NCI-H748 treated with DMSO at 0.1 percent for 48 hours (cell line): ENCODE data around the gene F3.

Source experiments
- DNase-seq: peaks from one replicate; lab custom pipeline; 2025; lab: John Stamatoyannopoulos, UW

Gene F3

GRCh38 chr1:94552071-94552586 is 10.6 kb upstream of the F3 start:
- DNase-seq = no peak

- DNase-seq = no peak
Observed at GRCh38 chr1:94551449-94551848, 9.9 kb upstream of the F3 start.

GRCh38 chr1:94550800-94551241 is 9.3 kb upstream of the F3 start:
- no peak for DNase-seq

- no peak for DNase-seq
Observed at GRCh38 chr1:94550396-94550795, 8.8 kb upstream of the F3 start.

- DNase-seq = no peak
Observed at GRCh38 chr1:94549706-94550105, 8.1 kb upstream of the F3 start.

- no peak for DNase-seq
Observed at GRCh38 chr1:94544706-94545490, 3.3 kb upstream of the F3 start.

- no peak for DNase-seq
Observed at GRCh38 chr1:94543893-94544635, 2.5 kb upstream of the F3 start.

GRCh38 chr1:94543001-94543400 is 1.4 kb upstream of the F3 start:
- DNase-seq = no peak

GRCh38 chr1:94542088-94542870 is 720 bp upstream of the F3 start:
- no peak for DNase-seq

GRCh38 chr1:94540440-94541245 is 916 bp downstream of the F3 start:
- no peak for DNase-seq

GRCh38 chr1:94539496-94539895 is 2.1 kb downstream of the F3 start:
- DNase-seq = no peak

- DNase-seq = no peak
Observed at GRCh38 chr1:94538243-94538827, 3.2 kb downstream of the F3 start.

- no peak for DNase-seq
Observed at GRCh38 chr1:94537254-94537653, 4.3 kb downstream of the F3 start.

- no peak for DNase-seq
Observed at GRCh38 chr1:94535879-94536278, 5.7 kb downstream of the F3 start.

GRCh38 chr1:94535095-94535494 is 6.5 kb downstream of the F3 start:
- no peak for DNase-seq

- DNase-seq = no peak
Observed at GRCh38 chr1:94532077-94532476, 9.5 kb downstream of the F3 start.

GRCh38 chr1:94531664-94532063 is 9.9 kb downstream of the F3 start:
- no peak for DNase-seq

- no peak for DNase-seq
Observed at GRCh38 chr1:94530373-94530878, 11.1 kb downstream of the F3 start.

GRCh38 chr1:94529416-94529815 is 12.1 kb downstream of the F3 start:
- no peak for DNase-seq

GRCh38 chr1:94528826-94529225 is 12.7 kb downstream of the F3 start:
- DNase-seq = no peak

GRCh38 chr1:94528299-94528698 is 13.3 kb downstream of the F3 start:
- DNase-seq = no peak
